ENCODE results near the gene WFS1. TPM values are rescaled to one million over a fixed set of nuclear protein-coding genes. Genes with fewer than 3 reads are reported as not detected.

Gene WFS1
- polyA plus RNA-seq, 1 of the 3 experiments (the other 2 are of a cell fraction), result 18.7 TPM

DNA sequence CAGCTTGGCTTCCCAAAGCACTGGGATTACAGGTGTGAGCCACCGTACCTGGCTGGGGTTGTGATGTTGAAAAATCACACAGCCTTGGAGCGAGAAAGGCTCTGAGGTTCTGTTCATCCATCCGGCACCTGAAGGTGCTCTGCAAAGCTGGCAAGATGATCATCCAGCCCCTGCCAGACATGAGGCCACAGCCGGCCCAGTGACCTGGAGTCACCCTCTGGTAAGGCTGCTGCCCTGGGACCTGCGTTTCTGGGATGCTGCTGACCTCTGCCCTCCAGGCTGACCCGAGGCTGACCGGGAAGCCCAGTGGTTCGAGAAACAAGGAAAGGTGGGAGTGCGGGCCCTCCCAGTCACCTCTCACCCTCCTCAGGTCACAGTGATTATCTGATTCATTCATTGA lies 13.5 kb upstream of the WFS1 start:
- Histone ChIP-seq H3K27me3 (ENCODE audit: insufficient read depth) (no peaks in the 10 kb centered on the region; the same call in 1 of the 2 replicates), H3K36me3 (replicated peaks in 1 of 2; ENCODE audit: control insufficient read depth in 1 of 2, insufficient read depth in 2 of 2, low read length in 1 of 2) (no peaks in the 10 kb centered on the region), H3K4me1 (ENCODE audit: control insufficient read depth in 1 of 2, insufficient read depth in 2 of 2, low read depth in 1 of 2, low read length in 1 of 2) (no peaks in the 10 kb centered on the region; a peak in 1 of 4 replicates), H3K9ac (no peak overlapping the region), H4K20me1 (ENCODE audit: insufficient read depth) (no peaks in the 10 kb centered on the region), H3K79me2 (ENCODE audit: insufficient read depth) (no peaks in the 10 kb centered on the region), H3K4me3 (ENCODE audit: low read depth in 2 of 2, low read length in 1 of 2) (no peak overlapping the region), H3K4me2 (no peak overlapping the region), H2AFZ (ENCODE audit: low read depth) (no peak overlapping the region), H3F3A (replicated peaks; ENCODE audit: insufficient read depth) (no peaks in the 10 kb centered on the region), H3K9me2 (no peaks in the 10 kb centered on the region), H3K9me3 (no peaks in the 10 kb centered on the region), H3K27ac (ENCODE audit: low read depth in 2 of 2, low read length in 1 of 2) (no peak overlapping the region)
- ChIA-PET POLR2A (no interaction called here), CTCF (interaction anchor here (1.1 to 37.6 kb wide), 3 partner anchors 10 to 291 kb away, joined by 3 to 1048 read pairs (median 247); partner anchors contain the start of gene WFS1)
- WGBS (ENCODE audit: low lambda C conversion rate), result 76% methylated on average over 5 of the region's 9 CpGs
- TF ChIP-seq RAD21 (IDR thresholded peaks at IDR 0.05; ENCODE audit: low read length) (no peak), FOSL2 (IDR thresholded peaks at IDR 0.05; ENCODE audit: borderline replicate concordance, low read depth) (no peak), RFX5 (IDR thresholded peaks at IDR 0.05; ENCODE audit: low read length) (no peak), USF2 (IDR thresholded peaks at IDR 0.05; ENCODE audit: borderline replicate concordance, low read depth, low read length) (no peak), SMC3 (IDR thresholded peaks at IDR 0.05; ENCODE audit: low read depth, low read length) (no peak), ELF1 (IDR thresholded peaks at IDR 0.05) (no peak)
- TF ChIP-seq, protein P1, sequence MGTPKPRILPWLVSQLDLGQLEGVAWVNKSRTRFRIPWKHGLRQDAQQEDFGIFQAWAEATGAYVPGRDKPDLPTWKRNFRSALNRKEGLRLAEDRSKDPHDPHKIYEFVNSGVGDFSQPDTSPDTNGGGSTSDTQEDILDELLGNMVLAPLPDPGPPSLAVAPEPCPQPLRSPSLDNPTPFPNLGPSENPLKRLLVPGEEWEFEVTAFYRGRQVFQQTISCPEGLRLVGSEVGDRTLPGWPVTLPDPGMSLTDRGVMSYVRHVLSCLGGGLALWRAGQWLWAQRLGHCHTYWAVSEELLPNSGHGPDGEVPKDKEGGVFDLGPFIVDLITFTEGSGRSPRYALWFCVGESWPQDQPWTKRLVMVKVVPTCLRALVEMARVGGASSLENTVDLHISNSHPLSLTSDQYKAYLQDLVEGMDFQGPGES (IDR thresholded peaks at IDR 0.05; ENCODE audit: low read depth, low read length), result no peak
- TF ChIP-seq, protein P2, sequence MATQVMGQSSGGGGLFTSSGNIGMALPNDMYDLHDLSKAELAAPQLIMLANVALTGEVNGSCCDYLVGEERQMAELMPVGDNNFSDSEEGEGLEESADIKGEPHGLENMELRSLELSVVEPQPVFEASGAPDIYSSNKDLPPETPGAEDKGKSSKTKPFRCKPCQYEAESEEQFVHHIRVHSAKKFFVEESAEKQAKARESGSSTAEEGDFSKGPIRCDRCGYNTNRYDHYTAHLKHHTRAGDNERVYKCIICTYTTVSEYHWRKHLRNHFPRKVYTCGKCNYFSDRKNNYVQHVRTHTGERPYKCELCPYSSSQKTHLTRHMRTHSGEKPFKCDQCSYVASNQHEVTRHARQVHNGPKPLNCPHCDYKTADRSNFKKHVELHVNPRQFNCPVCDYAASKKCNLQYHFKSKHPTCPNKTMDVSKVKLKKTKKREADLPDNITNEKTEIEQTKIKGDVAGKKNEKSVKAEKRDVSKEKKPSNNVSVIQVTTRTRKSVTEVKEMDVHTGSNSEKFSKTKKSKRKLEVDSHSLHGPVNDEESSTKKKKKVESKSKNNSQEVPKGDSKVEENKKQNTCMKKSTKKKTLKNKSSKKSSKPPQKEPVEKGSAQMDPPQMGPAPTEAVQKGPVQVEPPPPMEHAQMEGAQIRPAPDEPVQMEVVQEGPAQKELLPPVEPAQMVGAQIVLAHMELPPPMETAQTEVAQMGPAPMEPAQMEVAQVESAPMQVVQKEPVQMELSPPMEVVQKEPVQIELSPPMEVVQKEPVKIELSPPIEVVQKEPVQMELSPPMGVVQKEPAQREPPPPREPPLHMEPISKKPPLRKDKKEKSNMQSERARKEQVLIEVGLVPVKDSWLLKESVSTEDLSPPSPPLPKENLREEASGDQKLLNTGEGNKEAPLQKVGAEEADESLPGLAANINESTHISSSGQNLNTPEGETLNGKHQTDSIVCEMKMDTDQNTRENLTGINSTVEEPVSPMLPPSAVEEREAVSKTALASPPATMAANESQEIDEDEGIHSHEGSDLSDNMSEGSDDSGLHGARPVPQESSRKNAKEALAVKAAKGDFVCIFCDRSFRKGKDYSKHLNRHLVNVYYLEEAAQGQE (IDR thresholded peaks at IDR 0.05; ENCODE audit: low read depth, low read length), result no peak
- DNase-seq, result no peak

- no peaks in the 10 kb centered on the region for H3K79me2 ChIP-seq (ENCODE audit: insufficient read depth)
- ChIA-PET CTCF (interaction anchor here (1.3 to 37.6 kb wide), 3 partner anchors 7 to 289 kb away, joined by 6 to 1048 read pairs (median 247); no protein-coding TSS in a partner anchor), POLR2A (no interaction called here)
- no peaks in the 10 kb centered on the region for H4K20me1 ChIP-seq (ENCODE audit: insufficient read depth)
- no peaks in the 10 kb centered on the region for H3K36me3 ChIP-seq (replicated peaks in 1 of 2; ENCODE audit: control insufficient read depth in 1 of 2, insufficient read depth in 2 of 2, low read length in 1 of 2)
- no peaks in the 10 kb centered on the region for H3F3A ChIP-seq (replicated peaks; ENCODE audit: insufficient read depth)
- H3K9me2 ChIP-seq, result no peaks in the 10 kb centered on the region
- WGBS (ENCODE audit: low lambda C conversion rate), result 66% methylated on average over 18 of the region's 18 CpGs
- H3K4me3 ChIP-seq (ENCODE audit: low read depth in 2 of 2, low read length in 1 of 2), result no peak overlapping the region
- no peaks in the 10 kb centered on the region; the same call in 1 of the 2 replicates for H3K27me3 ChIP-seq (ENCODE audit: insufficient read depth)
- H3K9ac ChIP-seq, result no peak overlapping the region
- no peaks in the 10 kb centered on the region for H3K9me3 ChIP-seq
- no peak for DNase-seq
- H3K4me1 ChIP-seq (ENCODE audit: control insufficient read depth in 1 of 2, insufficient read depth in 2 of 2, low read depth in 1 of 2, low read length in 1 of 2), result no peaks in the 10 kb centered on the region; a peak in 1 of 4 replicates
- H3K27ac ChIP-seq (ENCODE audit: low read depth in 2 of 2, low read length in 1 of 2), result no peak overlapping the region
- no peak overlapping the region for H2AFZ ChIP-seq (ENCODE audit: low read depth)
- no peak overlapping the region for H3K4me2 ChIP-seq
- no peak for TF ChIP-seq JUND (IDR thresholded peaks at IDR 0.05)
- no peak for TF ChIP-seq SMC3 (IDR thresholded peaks at IDR 0.05; ENCODE audit: low read depth, low read length)
- TF ChIP-seq, protein P1 (IDR thresholded peaks at IDR 0.05; ENCODE audit: low read depth, low read length), result no peak
- no peak for TF ChIP-seq SIN3A (IDR thresholded peaks at IDR 0.05; ENCODE audit: borderline replicate concordance, low read depth, low read length)
- no peak for TF ChIP-seq USF2 (IDR thresholded peaks at IDR 0.05; ENCODE audit: borderline replicate concordance, low read depth, low read length)
- no peak for TF ChIP-seq POLR2AphosphoS5 (IDR thresholded peaks at IDR 0.05; ENCODE audit: low read depth, low read length)
- TF ChIP-seq, protein P3, sequence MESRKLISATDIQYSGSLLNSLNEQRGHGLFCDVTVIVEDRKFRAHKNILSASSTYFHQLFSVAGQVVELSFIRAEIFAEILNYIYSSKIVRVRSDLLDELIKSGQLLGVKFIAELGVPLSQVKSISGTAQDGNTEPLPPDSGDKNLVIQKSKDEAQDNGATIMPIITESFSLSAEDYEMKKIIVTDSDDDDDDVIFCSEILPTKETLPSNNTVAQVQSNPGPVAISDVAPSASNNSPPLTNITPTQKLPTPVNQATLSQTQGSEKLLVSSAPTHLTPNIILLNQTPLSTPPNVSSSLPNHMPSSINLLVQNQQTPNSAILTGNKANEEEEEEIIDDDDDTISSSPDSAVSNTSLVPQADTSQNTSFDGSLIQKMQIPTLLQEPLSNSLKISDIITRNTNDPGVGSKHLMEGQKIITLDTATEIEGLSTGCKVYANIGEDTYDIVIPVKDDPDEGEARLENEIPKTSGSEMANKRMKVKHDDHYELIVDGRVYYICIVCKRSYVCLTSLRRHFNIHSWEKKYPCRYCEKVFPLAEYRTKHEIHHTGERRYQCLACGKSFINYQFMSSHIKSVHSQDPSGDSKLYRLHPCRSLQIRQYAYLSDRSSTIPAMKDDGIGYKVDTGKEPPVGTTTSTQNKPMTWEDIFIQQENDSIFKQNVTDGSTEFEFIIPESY (IDR thresholded peaks at IDR 0.05; ENCODE audit: borderline replicate concordance, low read depth), result no peak
- TF ChIP-seq, protein P4, sequence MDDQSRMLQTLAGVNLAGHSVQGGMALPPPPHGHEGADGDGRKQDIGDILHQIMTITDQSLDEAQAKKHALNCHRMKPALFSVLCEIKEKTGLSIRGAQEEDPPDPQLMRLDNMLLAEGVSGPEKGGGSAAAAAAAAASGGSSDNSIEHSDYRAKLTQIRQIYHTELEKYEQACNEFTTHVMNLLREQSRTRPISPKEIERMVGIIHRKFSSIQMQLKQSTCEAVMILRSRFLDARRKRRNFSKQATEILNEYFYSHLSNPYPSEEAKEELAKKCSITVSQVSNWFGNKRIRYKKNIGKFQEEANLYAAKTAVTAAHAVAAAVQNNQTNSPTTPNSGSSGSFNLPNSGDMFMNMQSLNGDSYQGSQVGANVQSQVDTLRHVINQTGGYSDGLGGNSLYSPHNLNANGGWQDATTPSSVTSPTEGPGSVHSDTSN (IDR thresholded peaks at IDR 0.05), result no peak
- no peak for TF ChIP-seq FOSL2 (IDR thresholded peaks at IDR 0.05; ENCODE audit: borderline replicate concordance, low read depth)
Measured at GRCh38 chr4:6257247-6258025, 12.2 kb upstream of the WFS1 start.
